RCC 7860 (cell line): ENCODE measurements around the gene SYT11.

Source experiments
- DNase-seq: peaks from one replicate; pipeline ENCODE4 v3.0.0-alpha.2; 2015; ENCODE audit warnings: low spot score
- FAIRE-seq: peaks from 2 replicates; lab custom pipeline; 2012; peaks lifted over from hg19 to GRCh38; lab: Jason Lieb, UNC

The SYT11 gene

DNA sequence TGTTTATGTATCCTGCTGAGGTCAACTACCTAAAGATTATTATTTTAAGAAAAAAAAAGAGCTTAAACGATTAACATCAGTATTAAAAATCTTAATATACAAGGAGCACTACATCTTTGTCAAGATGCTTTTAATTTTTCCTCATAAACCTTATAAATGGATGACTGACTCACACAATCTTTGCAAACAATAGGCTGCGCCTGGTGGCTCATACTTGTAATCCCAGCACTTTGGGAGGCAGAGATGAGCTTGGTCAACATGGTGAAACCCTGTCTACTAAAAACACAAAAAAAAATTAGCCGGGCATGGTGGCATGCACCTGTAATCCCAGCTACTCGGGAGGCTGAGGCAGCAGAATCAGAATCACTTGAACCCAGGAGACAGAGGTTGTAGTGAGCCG, 73.1 kb downstream of the SYT11 start:
- FAIRE-seq (no peak), DNase-seq (no peak)

DNA sequence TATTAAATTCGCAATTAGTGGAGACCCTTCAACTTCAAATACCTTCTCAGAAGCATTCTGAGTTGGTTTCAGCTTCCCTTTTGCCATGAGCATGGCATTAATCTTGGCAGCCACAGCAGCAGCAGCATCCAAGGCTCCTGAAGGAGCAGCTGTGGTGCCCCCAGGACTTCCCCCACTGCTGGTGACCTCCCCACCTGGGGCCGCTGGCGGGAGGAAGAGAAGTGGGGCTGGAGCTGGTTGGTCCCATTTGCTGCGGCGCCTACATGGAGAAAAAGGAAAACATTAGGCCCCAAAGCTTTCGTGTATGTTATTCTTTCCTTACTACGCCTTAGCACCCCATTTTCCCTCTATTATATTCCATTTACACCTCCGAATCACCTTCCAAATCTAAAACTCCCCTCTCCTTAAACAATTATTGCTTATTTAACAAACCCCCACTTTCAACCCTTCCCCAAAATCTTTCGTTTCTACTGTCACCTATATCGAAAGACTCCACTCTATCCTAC, 74.3 kb downstream of the SYT11 start:
- FAIRE-seq, result no peak
- no peak for DNase-seq

DNA sequence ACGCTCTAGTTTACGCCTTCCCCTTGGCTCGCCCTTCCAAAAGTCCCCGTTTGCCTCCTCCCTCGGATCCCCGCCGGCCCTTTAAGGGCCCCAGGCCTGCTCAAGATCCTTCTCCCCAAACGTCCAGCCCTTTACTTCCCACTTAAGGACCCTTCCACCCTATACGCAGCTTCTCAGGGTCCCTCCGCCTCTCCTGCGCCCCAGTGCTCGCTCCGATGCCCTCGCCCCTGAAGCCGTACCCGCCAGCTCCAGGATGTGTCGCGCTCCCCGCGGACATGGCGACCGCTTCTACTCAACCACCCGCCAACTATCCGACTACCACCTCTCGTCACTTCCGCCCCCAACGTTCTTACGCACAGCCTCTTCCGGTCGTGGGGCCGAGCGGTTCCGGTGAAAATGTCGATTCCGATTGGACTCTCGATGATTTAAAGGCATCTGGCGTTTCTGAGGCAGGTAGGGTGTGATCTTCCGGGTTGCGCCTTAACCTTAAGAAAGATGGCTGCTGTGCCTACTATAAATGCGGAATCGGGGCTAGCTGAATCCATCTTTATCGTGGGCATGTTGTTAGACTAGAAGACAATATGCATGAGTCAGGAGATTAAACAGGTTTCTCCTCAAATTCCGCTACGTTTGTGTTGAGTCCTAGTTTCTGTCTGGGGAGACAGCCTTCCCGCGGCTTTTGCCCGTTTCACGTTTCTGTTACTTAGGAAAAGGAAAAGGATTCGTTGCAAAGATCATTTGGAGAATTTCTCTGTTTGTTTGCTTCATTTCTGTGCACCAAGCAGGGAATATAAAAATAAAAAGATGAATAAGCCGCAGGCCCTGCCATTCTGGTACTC, 74.9 kb downstream of the SYT11 start, which contains the start of gene KHDC4:
TSS of gene KHDC4 (minus strand) at position 317 of the 839 bp plus-strand sequence. CDS start at position 277, 40 bp downstream.
- DNase-seq (peak; percentile 95), FAIRE-seq (peak; percentile 91)
